Neutrophil (primary cell): Measurements from ENCODE around the gene GSTM5.

Source experiments
- H3K27ac ChIP-seq: fragments of 200-600 bp; sonication (generic); 2 replicates; pipeline ENCODE4 v1.5.1; 2016; ENCODE audit warnings: mild to moderate bottlenecking, moderate library complexity
- H3K27me3 ChIP-seq: fragments of 200-600 bp; sonication (generic); 2 replicates; pipeline ENCODE4 v1.6.0; 2016; ENCODE audit warnings: mild to moderate bottlenecking
- H3K36me3 ChIP-seq: fragments of 200-600 bp; sonication (generic); 2 replicates; pipeline ENCODE4 v1.5.1; 2017
- H3K4me1 ChIP-seq, 2 experiments: fragments of 200-600 bp in 1 of 2; sonication (generic) in 1 of 2; 1 replicate in 1 of 2; 2 replicates in 1 of 2; pipeline versions ENCODE4 v1.5.1 to v1.6.1; 2013 to 2016; ENCODE audit warnings: low read depth in 1 of 2, low read length in 1 of 2, mild to moderate bottlenecking in 1 of 2, moderate library complexity in 1 of 2; ENCODE audit not compliant: control insufficient read depth in 1 of 2, insufficient read depth in 1 of 2
- H3K4me3 ChIP-seq, 2 experiments: fragments of 200-600 bp in 1 of 2; sonication (generic) in 1 of 2; 1 replicate in 1 of 2; 2 replicates in 1 of 2; pipeline ENCODE4 v1.5.1; 2013 to 2016; ENCODE audit warnings: low read depth in 1 of 2, low read length in 1 of 2, mild to moderate bottlenecking in 1 of 2, moderate library complexity in 1 of 2
- H3K9me3 ChIP-seq: fragments of 200-600 bp; sonication (generic); 2 replicates; pipeline ENCODE4 v1.5.1; 2016
- CTCF ChIP-seq: fragments of 200-600 bp; sonication (generic); IDR thresholded peaks from 2 replicates; pipeline ENCODE4 v1.5.1; 2016; ENCODE audit warnings: antibody characterized with exemption

Gene GSTM5

DNA sequence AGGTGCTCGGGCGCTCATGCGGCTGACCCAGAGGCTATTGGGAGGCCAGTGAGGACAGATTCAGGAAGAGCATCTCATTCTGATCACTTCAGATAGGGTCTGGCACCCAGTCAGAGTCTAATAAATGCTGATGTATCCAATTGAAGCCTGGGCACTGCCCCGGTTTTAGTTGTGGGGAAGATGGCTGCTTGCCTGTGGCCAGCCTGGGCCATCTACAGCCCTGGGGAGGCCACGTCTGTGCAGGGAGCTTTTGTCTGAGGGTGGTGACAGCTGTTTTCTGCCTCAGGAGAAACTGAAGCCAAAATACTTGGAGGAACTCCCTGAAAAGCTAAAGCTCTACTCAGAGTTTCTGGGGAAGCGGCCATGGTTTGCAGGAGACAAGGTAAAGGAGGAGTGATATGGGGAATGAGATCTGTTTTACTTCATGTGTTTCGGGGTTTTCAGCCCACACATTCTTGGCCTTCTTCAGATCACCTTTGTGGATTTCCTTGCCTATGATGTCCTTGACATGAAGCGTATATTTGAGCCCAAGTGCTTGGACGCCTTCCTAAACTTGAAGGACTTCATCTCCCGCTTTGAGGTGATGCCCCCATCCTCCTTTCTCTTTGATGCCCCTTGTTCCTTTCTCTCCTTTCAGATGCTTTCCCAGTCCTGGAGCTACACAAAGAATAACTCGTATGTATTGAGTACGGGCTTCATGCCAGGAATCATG, 2.8 kb downstream of the GSTM5 start:
- H3K27ac ChIP-seq = no peak overlapping the region
- no peaks in the 10 kb centered on the region for H3K4me1 ChIP-seq
- H3K27me3 ChIP-seq = peaks cover 14% of the 10 kb centered on the region
- no peak for TF ChIP-seq CTCF
- no peaks in the 10 kb centered on the region for H3K36me3 ChIP-seq
- H3K9me3 ChIP-seq = no peaks in the 10 kb centered on the region
- no peak overlapping the region for H3K4me3 ChIP-seq

DNA sequence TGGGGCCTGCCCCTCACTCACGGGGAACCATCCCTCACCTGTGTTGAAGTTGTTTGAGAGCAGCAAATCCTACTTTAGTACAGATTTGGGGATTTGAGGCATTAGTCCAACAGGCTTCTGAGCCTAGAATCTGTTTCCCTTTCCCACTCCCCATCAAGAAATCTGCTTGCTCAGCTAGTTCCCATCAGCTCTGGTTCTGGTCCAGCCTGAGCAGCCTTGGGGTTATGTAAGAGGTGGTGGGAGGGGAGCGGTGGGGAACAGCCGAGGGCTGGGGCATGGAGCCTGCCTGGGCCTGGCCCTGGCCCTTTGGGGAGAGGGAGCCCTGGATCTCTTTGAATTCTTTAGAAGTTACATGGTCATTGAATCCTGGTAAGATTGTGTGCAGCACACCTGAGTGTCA, 4.1 kb downstream of the GSTM5 start:
- Histone ChIP-seq H3K36me3 (no peaks in the 10 kb centered on the region), H3K9me3 (no peaks in the 10 kb centered on the region), H3K27me3 (peaks cover 14% of the 10 kb centered on the region), H3K27ac (no peak overlapping the region), H3K4me1 (no peaks in the 10 kb centered on the region), H3K4me3 (no peak overlapping the region)
- TF ChIP-seq CTCF = no peak

DNA sequence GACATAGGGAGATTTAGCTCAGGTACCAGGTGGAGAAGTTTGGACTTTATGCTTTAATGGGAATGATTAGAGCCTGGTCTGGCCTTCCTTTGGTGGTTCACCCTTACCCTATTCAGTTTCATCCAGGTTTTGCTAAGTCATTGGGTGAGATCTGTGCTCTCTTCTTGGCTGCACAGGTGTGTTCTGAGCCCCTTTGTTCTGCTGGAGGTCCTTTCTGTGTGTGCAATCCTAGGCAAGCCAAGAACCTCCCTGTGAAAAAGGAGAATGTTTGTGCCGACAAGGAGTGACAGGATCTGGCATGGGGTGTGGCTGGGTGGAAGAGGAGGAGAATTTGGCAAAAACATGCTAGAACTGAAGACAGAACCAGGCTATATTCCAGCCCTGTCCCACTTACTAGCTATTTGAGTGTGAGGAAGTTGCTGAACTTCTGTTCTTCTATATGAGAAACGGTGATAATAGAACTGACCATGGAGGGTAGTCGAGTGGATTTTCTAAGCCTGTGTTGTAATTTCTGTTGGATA, 4.6 kb downstream of the GSTM5 start:
- no peak for TF ChIP-seq CTCF
- Histone ChIP-seq H3K27me3 (peaks cover 14% of the 10 kb centered on the region), H3K27ac (no peak overlapping the region), H3K4me3 (no peak overlapping the region), H3K4me1 (no peaks in the 10 kb centered on the region), H3K36me3 (no peaks in the 10 kb centered on the region), H3K9me3 (no peaks in the 10 kb centered on the region)

GRCh38 chr1:109717729-109718128, 5.7 kb downstream of the GSTM5 start:
- H3K27me3 ChIP-seq = peaks cover 3% of the 10 kb centered on the region
- no peaks in the 10 kb centered on the region for H3K36me3 ChIP-seq
- no peak for TF ChIP-seq CTCF
- no peaks in the 10 kb centered on the region for H3K9me3 ChIP-seq
- H3K4me1 ChIP-seq = no peaks in the 10 kb centered on the region
- H3K4me3 ChIP-seq = no peak overlapping the region
- no peak overlapping the region for H3K27ac ChIP-seq

DNA sequence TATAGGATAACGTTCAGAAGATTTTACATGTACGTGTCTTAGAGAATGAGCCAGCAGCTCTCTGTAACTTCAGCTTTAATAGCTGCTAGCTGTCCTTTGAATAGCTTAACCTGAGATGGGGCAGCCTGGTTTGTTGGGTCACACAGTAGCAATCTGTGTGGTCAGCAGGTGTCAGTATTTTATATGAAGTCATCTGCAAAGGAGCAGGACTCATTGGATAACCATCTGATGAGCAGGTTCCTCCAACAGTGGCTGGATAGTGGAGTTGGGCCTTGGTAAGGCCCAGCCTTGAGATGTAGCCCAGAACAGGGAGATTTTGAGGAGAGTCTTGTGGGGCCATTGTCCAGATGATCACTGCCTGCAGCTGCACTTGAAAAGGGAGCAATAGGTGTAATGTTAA, 6.4 kb downstream of the GSTM5 start:
- no peaks in the 10 kb centered on the region for H3K27me3 ChIP-seq
- H3K4me3 ChIP-seq = no peak overlapping the region
- no peaks in the 10 kb centered on the region for H3K4me1 ChIP-seq
- H3K27ac ChIP-seq = no peak overlapping the region
- H3K9me3 ChIP-seq = no peaks in the 10 kb centered on the region
- H3K36me3 ChIP-seq = no peaks in the 10 kb centered on the region
- TF ChIP-seq CTCF = no peak
